HG03064 (cell line): ENCODE data around the gene HECTD3.
A peak's percentile ranks its signal among the peaks of the same experiment; 100 is the strongest.

Experiments used
- ATAC-seq: cut with Tn5 transposase; IDR thresholded peaks from one replicate; pipeline ENCODE4 v1.9.1; 2021; ENCODE audit warnings: low read depth; ENCODE audit not compliant: unreplicated experiment

Gene HECTD3

DNA sequence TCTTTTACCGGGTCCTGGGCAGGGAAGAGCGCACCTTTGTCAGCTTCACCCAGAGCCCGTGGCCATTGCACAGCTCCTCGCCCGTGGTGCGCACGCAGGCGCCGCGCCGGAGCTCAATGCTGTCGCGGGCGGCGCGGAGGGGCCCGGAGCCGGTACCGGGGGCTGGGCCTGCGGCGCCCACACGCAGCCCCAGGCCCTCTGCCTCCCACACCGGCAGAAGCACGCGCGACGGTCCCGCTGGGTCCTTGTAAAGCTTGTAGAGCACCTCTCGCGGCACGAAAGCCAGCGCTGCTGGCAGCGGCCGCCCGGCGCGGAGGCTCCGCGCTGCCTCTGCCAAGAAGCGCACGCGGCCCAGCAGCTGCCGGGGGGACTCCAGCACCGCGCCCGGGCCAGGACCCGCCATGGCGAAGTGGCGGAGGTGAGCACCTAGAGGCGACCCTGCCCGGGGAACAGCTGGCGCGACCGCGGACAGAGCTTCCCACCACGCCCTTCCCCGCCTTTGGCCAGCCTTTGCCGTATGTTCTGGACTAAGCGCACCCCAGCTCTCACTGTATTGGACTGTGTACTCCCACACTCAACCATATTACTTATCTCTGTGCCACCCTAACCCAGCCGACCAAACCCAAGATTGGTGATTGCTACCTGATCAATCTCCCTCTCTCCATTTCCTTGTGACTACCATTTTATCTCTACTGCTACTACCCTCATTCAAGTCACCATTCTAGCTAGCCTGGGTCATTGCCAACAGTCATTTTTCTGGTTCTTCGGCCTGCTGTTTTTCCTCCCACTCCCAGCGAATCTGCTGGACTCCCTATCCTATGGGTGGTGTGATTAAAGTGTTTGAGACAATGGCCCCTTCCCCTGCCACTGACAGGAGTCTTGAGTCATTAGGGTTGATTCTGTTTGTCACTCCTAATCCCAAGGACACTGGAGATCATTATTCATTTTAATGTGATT lies at the start of gene HECTD3:
Gene HECTD3 (minus strand): TSS at position 470 of the 957 bp plus-strand sequence. CDS start 67 bp downstream, at position 403.
- ATAC-seq = peak; percentile 67

DNA sequence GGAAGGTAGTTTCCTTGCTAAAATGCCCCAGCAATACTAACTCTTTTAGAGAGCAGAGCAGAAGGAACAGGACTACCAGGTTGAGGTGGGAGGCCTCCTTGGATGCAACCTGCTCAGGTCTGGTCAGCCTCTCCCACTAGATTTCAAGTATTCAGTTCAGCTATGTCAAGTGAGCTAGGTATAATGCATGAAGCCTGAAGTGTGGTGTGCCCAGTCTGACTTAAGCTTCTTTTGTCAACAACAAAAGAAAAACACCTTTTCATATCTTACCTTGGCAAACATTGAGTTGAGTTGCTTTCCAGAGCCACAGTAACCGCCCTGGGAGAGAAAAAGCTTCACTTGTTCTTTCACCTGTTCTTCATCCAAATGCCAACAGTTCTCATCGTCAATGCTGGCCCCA lies 48.7 kb upstream of the HECTD3 start:
- ATAC-seq = no peak

DNA sequence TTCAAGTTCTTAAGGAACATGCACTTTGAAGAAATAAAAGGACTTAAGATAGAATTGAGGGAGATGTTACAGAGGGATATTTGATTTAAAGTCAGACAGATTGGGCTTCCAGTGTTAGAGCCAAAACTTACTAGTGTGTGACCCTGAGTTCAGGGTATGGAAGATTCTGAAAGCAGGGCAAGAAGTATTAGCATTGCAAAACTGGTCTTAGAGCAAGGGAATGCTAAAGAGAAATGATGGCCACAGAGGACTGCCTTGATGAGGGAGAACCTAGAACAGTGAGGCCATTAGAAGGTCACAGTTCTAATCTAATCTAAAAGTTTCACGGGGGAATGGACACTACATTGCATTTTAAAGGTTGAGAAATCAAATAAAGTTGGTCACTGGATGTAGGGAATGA lies 46.4 kb upstream of the HECTD3 start:
- no peak for ATAC-seq

DNA sequence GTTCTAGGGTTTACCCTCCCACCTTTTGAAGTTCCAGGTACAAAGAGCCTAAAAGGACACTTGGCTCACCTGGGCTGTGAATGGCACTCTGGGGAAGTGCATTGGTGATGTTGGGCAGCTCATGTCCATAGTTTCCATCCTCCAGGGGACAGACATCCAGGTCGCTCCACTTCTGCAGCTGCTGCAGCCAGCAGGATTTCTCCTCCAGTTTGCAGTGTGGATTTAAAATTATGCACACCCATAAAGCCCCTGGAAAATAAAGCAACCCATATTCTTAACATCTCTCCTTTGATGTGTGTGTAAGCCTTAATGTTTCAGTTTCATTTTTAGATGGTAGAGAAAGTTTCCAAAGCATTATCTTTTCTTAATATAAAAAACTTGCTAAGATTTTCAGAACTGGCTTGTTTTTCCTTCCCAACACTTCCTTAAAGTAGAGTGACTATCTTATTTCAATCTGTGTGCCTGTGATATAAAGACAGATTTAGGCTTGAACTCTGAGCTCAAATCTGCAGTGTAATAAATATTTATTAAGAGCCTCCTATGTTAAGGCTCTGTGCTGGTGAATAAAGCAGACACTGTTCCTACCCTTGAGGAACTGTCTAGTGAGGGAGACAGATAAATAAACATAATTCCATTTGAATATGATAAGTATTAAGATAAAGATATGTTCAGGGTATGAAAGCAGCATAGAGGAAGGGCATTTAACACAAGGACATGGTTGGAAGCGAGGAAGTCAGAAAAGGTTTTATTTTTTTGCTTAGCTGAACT lies 40.1 kb upstream of the HECTD3 start:
- no peak for ATAC-seq

DNA sequence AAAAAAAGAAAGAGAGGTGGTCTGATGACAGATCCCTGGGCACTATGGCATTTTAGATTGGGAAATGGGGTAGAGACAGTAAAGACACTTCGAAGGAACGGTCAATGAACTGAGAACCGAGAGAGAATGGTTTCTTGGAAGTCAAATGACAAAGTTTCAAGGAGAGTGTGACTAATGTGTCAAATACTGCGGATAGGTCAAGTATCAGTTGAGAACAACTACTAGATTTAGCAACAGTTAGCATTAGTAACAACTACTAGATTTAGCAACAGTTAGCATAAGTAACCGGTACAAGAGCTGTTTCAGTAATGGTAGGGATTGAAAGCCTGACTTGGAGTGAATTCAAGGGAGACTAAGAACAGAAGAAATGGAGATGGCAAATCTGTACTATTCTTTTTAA lies 35.9 kb upstream of the HECTD3 start:
- no peak for ATAC-seq

DNA sequence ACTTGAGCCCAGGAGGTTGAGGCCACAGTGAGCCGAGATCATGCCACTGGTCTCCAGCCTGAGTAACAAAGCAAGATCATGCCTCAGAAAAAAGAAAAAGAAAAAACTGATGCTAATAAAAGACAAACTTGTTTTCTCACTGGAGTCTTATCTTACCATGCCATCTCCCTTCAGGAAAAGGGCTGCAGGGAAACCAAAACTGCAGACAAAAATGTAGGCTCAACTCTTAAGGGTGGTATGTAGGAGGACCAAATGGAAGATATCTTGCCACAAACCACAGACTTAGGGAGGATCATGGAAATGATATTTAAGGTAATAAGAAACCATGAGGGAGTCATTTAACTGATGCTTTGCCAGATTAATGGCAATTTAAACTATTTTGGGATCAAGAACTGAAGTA lies 33.8 kb upstream of the HECTD3 start:
- ATAC-seq = no peak

DNA sequence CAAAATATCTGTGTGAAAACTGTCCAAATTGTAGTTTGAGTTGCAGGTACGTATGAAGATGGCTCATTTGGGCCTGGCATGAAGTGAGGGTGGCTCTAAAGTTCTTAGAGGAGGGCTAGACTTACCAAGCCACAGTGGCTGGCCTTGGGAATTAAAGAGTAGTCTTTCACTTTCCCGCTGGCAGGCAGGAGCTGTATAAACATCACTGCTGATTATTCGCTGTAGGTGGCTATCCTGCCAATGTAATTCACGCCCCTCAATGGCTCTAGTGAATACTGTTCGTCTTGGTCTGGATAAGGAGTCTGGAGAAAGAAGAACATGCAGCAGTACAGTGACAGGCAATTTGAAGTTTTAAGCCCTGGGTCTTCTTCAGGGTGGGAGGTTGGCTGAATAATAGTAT lies 32.0 kb upstream of the HECTD3 start:
- no peak for ATAC-seq

DNA sequence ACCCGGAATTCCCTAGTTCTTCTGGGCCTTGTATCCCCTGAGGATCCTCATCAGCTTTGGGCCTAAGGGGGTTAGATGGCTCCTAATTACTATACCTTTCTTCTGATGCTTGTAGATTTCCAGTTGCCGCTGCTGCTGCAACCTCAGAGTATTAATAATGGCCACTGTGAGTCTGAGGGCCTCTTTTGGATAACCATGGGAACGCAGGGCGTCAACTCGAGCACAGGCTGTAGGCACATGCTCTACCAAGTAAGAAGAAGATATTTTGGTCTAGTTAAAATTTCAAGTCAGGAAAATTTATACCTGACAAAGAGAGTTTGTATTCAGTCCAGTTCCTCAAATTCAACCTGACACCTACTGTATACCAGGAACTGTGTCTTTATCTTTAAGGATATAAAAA lies 29.2 kb upstream of the HECTD3 start:
- ATAC-seq = no peak

DNA sequence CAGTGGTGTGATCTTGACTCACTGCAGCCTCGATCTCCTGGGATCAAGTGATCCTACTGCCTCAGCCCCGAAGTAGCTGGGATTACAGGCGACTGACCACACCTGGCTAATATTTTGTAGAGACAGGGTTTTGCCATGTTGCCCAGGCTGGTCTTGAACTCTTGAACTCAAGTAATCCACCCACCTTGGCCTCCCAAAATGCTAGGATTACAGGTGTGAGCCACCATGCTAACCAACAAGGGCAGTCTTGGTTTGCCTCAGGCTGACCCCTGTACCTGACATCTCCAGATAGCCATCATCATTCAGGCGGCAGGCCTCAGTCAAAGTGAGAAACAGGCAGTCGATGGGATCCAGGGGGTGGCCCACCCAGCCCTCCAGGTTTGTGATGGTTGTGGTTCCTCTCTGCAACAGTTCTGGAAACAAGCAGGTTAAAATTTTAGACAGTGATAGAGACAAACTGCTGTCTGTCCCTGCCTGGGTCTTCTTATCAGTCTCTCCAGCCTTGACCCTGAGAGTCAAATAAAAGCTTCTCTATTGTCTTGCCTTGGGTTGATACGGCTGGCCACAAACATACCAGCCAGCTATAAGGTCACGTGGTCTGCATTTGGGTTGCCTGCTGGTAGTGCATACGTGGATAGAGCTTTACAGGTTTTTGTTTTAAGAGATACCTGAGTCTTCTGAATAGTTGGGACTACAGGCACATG lies 27.7 kb upstream of the HECTD3 start:
- no peak for ATAC-seq

DNA sequence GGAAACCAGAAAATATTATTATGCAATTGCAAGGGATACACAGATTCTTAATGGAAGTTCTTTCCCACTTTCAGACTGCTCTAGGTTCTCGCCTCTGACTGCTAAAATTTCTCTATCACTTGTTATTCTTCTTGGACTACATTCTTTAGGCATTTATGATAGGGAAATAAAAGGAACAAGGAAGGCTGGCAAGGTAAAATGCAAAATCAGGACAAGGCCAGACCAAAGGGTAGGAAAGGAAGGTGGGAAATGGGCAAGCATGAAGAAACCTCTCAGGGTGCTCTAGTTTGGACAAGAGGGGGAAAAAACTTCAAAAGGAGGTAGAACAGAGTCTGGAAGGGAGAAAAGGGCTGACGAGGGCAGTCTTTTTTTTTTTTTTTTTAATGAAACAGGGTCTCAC lies 27.1 kb upstream of the HECTD3 start:
- no peak for ATAC-seq

DNA sequence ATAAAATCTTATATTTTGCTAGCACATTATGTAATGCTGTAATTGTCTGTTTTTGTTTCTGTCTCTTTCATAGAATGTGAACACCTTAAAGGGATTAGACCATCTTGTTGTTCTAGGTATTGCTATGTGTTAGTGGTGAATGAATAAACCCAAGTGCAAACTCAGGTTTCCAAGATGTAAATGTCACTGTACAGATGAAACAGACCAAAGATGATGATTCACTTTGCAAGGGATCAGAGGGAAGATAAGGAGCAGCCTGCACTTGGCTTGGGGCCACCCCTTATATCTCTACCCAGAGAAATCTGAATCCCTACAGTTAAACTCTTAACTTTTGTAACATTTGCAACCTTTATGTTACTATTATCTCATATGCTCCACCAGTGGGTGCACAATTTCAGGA lies 26.3 kb upstream of the HECTD3 start:
- ATAC-seq = no peak

DNA sequence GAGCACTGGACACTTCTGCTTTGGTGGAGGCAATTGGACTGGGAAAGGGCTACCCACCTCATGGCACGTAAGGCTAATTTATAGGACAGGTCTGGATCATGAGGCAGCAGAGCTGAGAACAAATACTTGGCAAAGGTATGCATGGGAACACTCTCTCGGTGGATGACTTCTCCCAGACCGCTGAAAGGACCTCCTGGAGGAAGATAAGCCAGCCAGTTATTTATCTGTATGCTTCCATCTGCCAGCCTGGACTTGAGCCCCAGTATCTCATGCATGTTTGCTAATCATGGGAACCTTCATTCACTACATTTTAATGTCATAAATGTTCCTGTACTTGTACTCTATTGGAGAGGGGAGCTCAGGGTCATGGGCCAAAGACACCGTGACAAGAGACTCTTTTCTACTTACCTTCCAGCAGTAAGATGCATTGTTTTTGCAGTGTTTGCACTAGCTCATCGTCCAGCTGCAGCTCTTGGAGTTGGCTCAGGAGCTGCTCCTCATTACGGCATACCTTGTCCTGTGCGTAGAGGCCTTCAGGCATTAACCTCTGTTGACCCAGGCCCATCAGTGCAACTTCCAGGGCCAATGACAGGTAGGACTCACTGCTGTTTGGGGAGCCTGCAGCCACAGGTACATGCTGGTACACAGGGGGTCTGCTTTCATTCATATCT lies 24.6 kb upstream of the HECTD3 start:
- ATAC-seq = no peak

DNA sequence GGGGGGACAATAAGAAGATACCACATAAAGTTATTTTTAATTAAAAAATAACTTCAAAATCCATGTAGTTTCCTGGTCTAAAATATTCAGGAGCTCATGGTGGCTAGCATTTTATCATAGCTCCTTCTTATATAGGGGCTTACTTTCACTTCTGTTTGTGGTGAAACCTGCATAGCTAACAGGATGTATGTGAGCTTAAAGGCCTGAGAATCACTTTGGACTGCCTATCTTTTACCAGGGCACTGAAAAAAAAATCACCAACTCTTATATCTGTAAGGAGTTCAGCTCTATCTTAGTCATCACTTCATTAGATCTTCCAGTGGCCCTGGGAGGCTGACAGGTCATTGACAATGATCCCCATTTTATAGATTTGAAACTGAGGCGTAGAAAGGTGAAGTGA lies 22.2 kb upstream of the HECTD3 start:
- ATAC-seq = no peak

DNA sequence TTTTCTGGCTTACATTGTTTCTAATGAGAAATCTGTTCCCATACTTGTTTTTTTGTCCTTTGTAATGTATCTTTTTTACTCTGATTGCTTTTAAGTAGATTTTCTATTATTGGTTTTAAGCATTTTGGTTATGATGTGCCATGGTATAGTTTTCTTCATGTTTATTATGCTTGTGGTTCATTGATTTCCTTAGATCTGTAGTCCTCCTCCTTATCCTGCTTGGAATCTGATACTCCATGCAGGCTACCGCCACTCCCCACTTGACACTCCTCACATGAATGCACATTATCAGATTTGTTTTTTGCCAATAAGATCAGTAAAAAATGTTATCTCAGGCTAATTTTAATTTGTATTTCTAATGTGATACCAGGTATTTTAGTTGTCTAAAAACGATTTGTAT lies 21.7 kb upstream of the HECTD3 start:
- ATAC-seq = no peak

DNA sequence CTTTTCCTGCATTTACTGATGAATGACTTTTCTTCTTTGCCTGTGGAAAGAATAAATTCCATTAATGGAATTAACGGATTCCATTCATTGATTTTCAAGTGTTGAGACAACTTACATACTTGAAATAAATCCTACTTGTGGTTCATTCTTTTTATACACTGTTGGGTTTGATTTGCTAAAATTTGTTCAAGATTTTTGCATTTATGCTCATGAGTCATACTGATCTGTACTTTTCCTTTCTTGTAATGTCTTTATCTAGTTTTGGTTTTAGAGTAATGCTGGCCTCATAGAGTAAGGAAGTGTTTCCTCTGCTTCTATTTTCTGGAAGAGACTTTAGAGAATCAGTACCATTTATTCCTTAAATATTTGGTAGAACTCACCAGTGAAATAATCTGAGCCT lies 15.3 kb upstream of the HECTD3 start:
- ATAC-seq = no peak

DNA sequence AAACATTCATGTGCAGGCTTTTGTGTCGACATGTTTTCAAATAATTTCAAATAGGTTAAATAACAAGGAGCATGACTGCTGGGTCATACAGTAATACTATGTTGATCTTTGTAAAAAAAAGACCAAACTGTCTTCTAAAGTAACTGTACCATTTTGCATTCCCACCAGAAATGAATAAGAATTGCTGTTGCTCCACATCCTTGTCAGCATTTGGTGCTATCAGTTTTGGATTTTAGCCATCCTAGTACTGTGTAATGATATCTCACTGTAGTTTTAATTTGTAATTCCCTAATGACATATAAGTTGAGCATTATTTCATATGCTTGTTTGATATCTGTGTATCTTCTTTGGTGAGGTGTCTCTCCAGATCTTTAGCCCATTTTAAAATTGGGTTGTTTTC lies 12.5 kb upstream of the HECTD3 start:
- ATAC-seq = no peak

DNA sequence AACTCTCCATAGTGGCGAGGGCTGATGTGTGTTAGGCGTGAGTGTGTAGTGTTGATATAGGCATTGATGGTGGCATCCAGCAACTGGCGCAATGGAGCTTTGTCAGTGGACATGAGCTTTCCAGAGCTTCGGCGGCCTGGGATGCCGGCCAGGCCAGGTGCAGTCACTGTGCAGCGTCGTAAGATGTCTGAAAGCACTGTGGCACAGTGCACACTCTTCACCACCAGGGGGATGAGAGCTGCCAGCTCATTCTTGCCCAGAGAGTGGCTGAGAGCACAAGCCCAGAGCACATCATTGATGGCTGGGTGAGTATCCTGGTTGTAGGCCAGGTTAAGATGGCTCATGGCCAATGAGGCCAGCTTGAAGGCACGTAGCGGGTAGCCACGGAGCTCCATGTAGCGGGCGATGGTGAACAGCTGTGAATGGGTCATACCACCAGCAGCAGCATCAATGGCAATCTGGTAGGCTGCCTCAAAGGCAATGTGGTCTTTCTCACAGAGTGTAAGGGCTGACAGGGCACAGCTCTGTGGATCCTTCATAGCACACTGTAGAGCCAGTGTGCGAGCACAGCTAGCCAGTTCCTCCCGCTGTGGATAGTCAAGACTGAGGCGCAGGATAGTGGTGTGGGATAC lies 7.6 kb upstream of the HECTD3 start:
- no peak for ATAC-seq

DNA sequence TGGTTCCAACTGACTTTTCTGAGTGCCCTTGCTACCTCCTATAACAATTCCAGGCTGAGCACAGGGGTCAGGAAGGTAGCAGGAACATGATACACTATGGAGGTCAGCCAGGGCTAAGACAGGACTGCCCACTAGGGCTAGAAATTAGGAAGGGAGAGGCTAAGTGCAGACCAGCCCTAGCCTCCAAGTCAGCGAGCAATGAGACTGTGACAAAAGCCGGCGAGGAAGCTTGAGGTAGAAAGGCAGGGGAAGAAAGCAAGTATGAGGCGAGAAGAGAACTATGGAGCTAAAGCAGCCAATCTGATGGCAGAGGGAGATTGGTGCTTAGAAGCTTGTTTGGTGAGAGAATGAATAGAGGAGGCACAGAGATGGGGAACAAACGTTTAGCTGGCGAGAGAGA lies 5.6 kb upstream of the HECTD3 start:
- no peak for ATAC-seq

DNA sequence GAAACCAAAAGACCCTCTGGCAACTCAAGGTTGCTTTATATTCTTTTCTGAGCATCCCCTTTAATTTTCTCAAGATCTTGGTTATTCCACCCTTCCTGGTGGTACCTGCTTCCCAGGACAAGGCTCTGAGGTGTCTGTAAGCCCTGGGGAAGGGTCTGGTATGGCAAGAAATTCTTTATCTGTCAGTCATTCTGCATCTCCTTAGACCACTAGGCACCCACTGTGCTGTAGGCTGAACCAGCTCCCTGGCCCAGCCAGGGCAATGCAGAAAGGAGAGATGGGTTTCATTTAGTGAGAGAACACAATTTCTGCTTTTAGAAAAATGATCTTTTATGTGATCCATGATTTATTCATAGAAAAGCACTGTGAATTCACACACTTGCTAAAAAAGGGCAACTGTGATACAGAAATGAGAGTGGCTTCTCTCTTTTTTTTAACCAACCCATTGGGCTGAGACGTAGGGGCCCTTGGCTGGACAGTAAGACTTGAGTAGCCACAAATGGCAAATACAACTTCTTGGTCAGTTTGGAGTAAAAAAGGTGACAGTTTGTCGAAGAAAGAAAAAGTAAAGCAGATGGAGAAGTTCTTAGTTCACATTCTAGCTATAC lies 5.1 kb upstream of the HECTD3 start:
- ATAC-seq = no peak

DNA sequence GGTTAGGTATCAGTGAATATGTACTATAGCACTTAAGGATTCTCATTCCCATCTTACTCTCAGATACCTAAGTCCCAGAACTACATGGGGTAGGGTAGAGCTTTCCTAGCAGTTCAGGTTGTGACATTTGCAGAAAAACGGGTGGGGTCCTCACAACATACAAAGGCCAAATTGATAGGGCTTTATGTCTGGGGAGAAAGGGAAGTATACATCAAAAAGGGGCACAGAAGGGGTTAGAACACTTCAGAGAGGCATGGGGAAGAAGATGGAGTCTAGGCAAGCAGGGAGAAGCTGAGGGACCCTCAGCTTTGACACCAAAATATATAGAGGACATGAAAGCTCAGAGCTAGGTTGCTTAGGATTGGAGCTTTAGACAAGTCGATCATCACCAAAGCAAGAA lies 4.6 kb upstream of the HECTD3 start:
- no peak for ATAC-seq
